RKO (cell line): Measurements from ENCODE around the gene GTF2F1.
"Not testable (repeated sequence)": the region's sequence is repeated elsewhere in the genome, so short reads cannot be mapped to it uniquely, and the experiment has no call there.

Experiments
- DNase-seq: peaks from one replicate; pipeline ENCODE4 v3.0.0-alpha.2; 2016; ENCODE audit warnings: low spot score

The GTF2F1 gene

GRCh38 chr19:6393074-6393982, at the start of gene GTF2F1:
TSS of gene GTF2F1 (minus strand) at chr19:6393164. CDS start at chr19:6392995, 169 bp downstream.
- DNase-seq: peak; percentile 92

GRCh38 chr19:6442087-6442688, 49.2 kb upstream of the GTF2F1 start:
- no peak for DNase-seq

- DNase-seq: no peak
These were observed 47.9 kb upstream of the GTF2F1 start for GRCh38 chr19:6440905-6441304.

GRCh38 chr19:6439743-6440142, 46.8 kb upstream of the GTF2F1 start:
- no peak for DNase-seq

- no peak for DNase-seq
These were observed 40.7 kb upstream of the GTF2F1 start, which contains the start of gene SLC25A41 for GRCh38 chr19:6433663-6434062. TSS of gene SLC25A41 (minus strand) at chr19:6433763. CDS start at chr19:6433693, 70 bp downstream.

GRCh38 chr19:6433165-6433564, 40.2 kb upstream of the GTF2F1 start:
- DNase-seq: no peak

- no peak for DNase-seq
These were observed 38.9 kb upstream of the GTF2F1 start for GRCh38 chr19:6431891-6432290.

- no peak for DNase-seq
These were observed 36.7 kb upstream of the GTF2F1 start for GRCh38 chr19:6429419-6430221.

- DNase-seq: not testable (repeated sequence)
These were observed 35.9 kb upstream of the GTF2F1 start for GRCh38 chr19:6428692-6429418.

GRCh38 chr19:6427131-6427530, 34.2 kb upstream of the GTF2F1 start:
- DNase-seq: no peak

GRCh38 chr19:6425732-6426620, 33.0 kb upstream of the GTF2F1 start:
- DNase-seq: peak; percentile 22

GRCh38 chr19:6424939-6425731, 32.2 kb upstream of the GTF2F1 start:
- DNase-seq: peak; percentile 100

- DNase-seq: no peak
These were observed 31.4 kb upstream of the GTF2F1 start, which contains the start of gene KHSRP for GRCh38 chr19:6424195-6424938. TSS of gene KHSRP (minus strand) at chr19:6424811. CDS start at chr19:6424701, 110 bp downstream.

- peak; percentile 58 for DNase-seq
These were observed 30.7 kb upstream of the GTF2F1 start for GRCh38 chr19:6423499-6424194.

GRCh38 chr19:6421075-6422014, 28.4 kb upstream of the GTF2F1 start:
- no peak for DNase-seq

- DNase-seq: no peak
These were observed 25.6 kb upstream of the GTF2F1 start for GRCh38 chr19:6418562-6418932.
